Measurements from ENCODE around the gene SLC25A23. TPM values are rescaled to one million over a fixed set of nuclear protein-coding genes. Genes with fewer than 3 reads are reported as not detected.

SLC25A23 gene
- total RNA-seq, 1 experiment from 2014 or later: 89.5 TPM

GRCh38 chr19:6409346-6409745 is 50.2 kb downstream of the SLC25A23 start (continued):
- TF ChIP-seq ZBTB33 (IDR thresholded peaks at IDR 0.05; ENCODE audit: extremely low read depth, insufficient replicate concordance, low read length): no peak
- TF ChIP-seq ZFX (IDR thresholded peaks at IDR 0.05): no peak
- TF ChIP-seq EGR1 (IDR thresholded peaks at IDR 0.05; ENCODE audit: low read depth): no peak
- TF ChIP-seq EZH2phosphoT487 (IDR thresholded peaks at IDR 0.05; ENCODE audit: borderline replicate concordance): no peak
- no peak for TF ChIP-seq ELF1 (IDR thresholded peaks at IDR 0.05; ENCODE audit: borderline replicate concordance, low read depth)

- Histone ChIP-seq H3K9ac (ENCODE audit: low read length) (no peak overlapping the region), H3K27ac (ENCODE audit: low read depth, low read length) (no peak overlapping the region), H3K9me2 (ENCODE audit: insufficient read depth) (no peaks in the 10 kb centered on the region), H3K4me1 (ENCODE audit: control insufficient read depth in 1 of 2, insufficient read depth in 2 of 2, low read length in 2 of 2) (no peaks in the 10 kb centered on the region), H2AFZ (ENCODE audit: low read depth, low read length, poor library complexity, severe bottlenecking) (no peak overlapping the region), H3K4me3 (replicated peaks in 1 of 2; ENCODE audit: low read depth in 1 of 2, low read length in 2 of 2) (no peak overlapping the region), H3K27me3 (ENCODE audit: insufficient read depth, low read length) (no peaks in the 10 kb centered on the region), H3K36me3 (ENCODE audit: control insufficient read depth in 1 of 2, insufficient read depth in 2 of 2, low read length in 2 of 2) (no peaks in the 10 kb centered on the region), H3K9me3 (ENCODE audit: control insufficient read depth in 1 of 2, insufficient read depth in 1 of 2, low read depth in 1 of 2, low read length in 2 of 2) (no peaks in the 10 kb centered on the region), H4K20me1 (ENCODE audit: insufficient read depth) (no peaks in the 10 kb centered on the region), H3K4me2 (ENCODE audit: low read length) (no peak overlapping the region), H3K79me2 (ENCODE audit: insufficient read depth, low read length) (no peaks in the 10 kb centered on the region)
- ChIA-PET CTCF (no interaction called here), RAD21 (ENCODE audit: low non-redundant PET in 1 of 2, low total read pairs in 2 of 2, uncharacterized antibody in 2 of 2, unreplicated experiment in 2 of 2) (no interaction called here), POLR2A (no interaction called here)
- intact Hi-C loops (cut with micrococcal nuclease): no loop called here
- BruUV-seq (replicated peaks): no TSS peak
- TF ChIP-seq EZH2phosphoT487 (IDR thresholded peaks at IDR 0.05; ENCODE audit: borderline replicate concordance) (no peak), SIN3A (IDR thresholded peaks at IDR 0.05; ENCODE audit: low read depth) (no peak), RAD21 (IDR thresholded peaks at IDR 0.05; ENCODE audit: low read depth) (no peak), TCF7L2 (IDR thresholded peaks at IDR 0.05; ENCODE audit: borderline replicate concordance, extremely low read depth, insufficient read depth, insufficient read length) (no peak), SRF (IDR thresholded peaks at IDR 0.05; ENCODE audit: low read depth) (no peak), REST (IDR thresholded peaks at IDR 0.05; ENCODE audit: low read depth) (no peak), CEBPB (IDR thresholded peaks at IDR 0.05; ENCODE audit: low read depth) (no peak), CTCF (IDR thresholded peaks at IDR 0.05 in 2 of 3, conservative IDR thresholded peaks at IDR 0.05 in 1 of 3; ENCODE audit: borderline replicate concordance in 1 of 3, insufficient read depth in 1 of 3, low read depth in 2 of 3, low read length in 2 of 3) (no peak), CBX3 (IDR thresholded peaks at IDR 0.05; ENCODE audit: low read depth) (no peak), ATF3 (IDR thresholded peaks at IDR 0.05) (no peak), ZNF274 (IDR thresholded peaks at IDR 0.05; ENCODE audit: low read depth, low read length) (no peak), JUND (IDR thresholded peaks at IDR 0.05) (no peak)
- ATAC-seq (no peak), DNase-seq (ENCODE audit: low read depth, low spot score) (no peak)
Measured at GRCh38 chr19:6406401-6406800, 53.2 kb downstream of the SLC25A23 start.

All from HCT116 (cell line).